Gastrocnemius medialis (tissue), 4 donors: ENCODE results near the gene SLC25A2.

ENCODE experiments used
- CTCF ChIP-seq, 5 experiments: fragments of 450-650 bp in 3 of 5; fragments of 200-600 bp in 2 of 5; sonication (generic) in 2 of 5; IDR thresholded peaks in 4 of 5; conservative IDR thresholded peaks in 1 of 5; 1 replicate in 4 of 5; 2 replicates in 1 of 5; pipeline ENCODE4 v1.5.1; 2016 to 2019; ENCODE audit warnings: antibody characterized with exemption in 5 of 5, mild to moderate bottlenecking in 3 of 5, moderate library complexity in 3 of 5
- POLR2A ChIP-seq, 2 donors: fragments of 450-650 bp; IDR thresholded peaks; one replicate each; pipeline ENCODE4 v1.6.1; 2017; ENCODE audit warnings: antibody characterized with exemption in 2 of 2, mild to moderate bottlenecking in 2 of 2, moderate library complexity in 2 of 2

DNA sequence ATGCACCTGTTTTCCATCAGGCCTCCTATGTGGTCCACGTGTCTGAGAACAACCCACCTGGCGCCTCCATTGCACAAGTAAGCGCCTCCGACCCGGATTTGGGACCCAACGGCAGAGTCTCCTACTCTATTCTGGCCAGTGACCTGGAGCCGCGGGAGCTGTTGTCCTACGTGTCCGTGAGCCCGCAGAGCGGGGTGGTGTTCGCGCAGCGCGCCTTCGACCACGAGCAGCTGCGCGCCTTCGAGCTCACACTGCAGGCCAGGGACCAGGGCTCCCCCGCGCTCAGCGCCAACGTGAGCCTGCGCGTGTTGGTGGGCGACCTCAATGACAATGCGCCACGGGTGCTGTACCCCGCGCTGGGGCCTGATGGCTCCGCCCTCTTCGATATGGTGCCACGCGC is 47.7 kb upstream of the SLC25A2 start:
- TF ChIP-seq CTCF (IDR thresholded peaks at IDR 0.05 in 4 of 5, conservative IDR thresholded peaks at IDR 0.05 in 1 of 5) (no peak), POLR2A (IDR thresholded peaks at IDR 0.05) (no peak)
